ENCODE data around the gene TIPARP.
A peak's percentile ranks its signal among the peaks of the same experiment; 100 is the strongest.

Gene TIPARP

GRCh38 chr3:156680243-156680914 is 6.0 kb downstream of the TIPARP start:
- Histone ChIP-seq H3K23ac (ENCODE audit: low read depth, low read length, poor library complexity) (no peak overlapping the region), H4K91ac (ENCODE audit: low read depth, low read length, poor library complexity) (no peak overlapping the region), H3K36me3 (replicated peaks in 1 of 2; ENCODE audit: control insufficient read depth in 2 of 2, insufficient read depth in 2 of 2, low read length in 2 of 2) (peaks cover 12 to 45% of the 10 kb centered on the region in 2 donors), H3K18ac (ENCODE audit: low read length) (no peak overlapping the region), H3K4ac (ENCODE audit: low read length) (no peak overlapping the region), H3K27me3 (ENCODE audit: control insufficient read depth in 3 of 3, insufficient read depth in 3 of 3, low read depth in 1 of 3, low read length in 3 of 3) (no peaks in the 10 kb centered on the region), H2BK5ac (ENCODE audit: low read length) (no peak overlapping the region), H2BK12ac (ENCODE audit: low read length) (no peak overlapping the region), H3K4me3 (ENCODE audit: low read length in 2 of 2) (no peak overlapping the region), H2BK15ac (ENCODE audit: low read length) (no peak overlapping the region), H3K27ac (replicated peaks; ENCODE audit: low read length) (no peak overlapping the region), H3K4me2 (ENCODE audit: insufficient read depth, low read length, poor library complexity, severe bottlenecking) (no peak overlapping the region), H4K8ac (ENCODE audit: low read depth, low read length) (no peak overlapping the region), H3K79me1 (ENCODE audit: low read depth, low read length) (peaks cover 2% of the 10 kb centered on the region), H3K9me3 (replicated peaks in 1 of 2; ENCODE audit: control insufficient read depth in 2 of 2, insufficient read depth in 1 of 2, low read depth in 1 of 2, low read length in 2 of 2) (no peaks in the 10 kb centered on the region), H2BK120ac (ENCODE audit: low read depth, low read length) (no peak overlapping the region), H3K14ac (ENCODE audit: low read length) (no peak overlapping the region), H2AFZ (ENCODE audit: low read length) (no peak overlapping the region), H2AK5ac (ENCODE audit: low read depth, low read length) (no peak overlapping the region), H3K9ac (ENCODE audit: low read depth, low read length, poor library complexity) (no peak overlapping the region), H3K4me1 (ENCODE audit: control insufficient read depth in 2 of 2, insufficient read depth in 1 of 2, low read depth in 1 of 2, low read length in 2 of 2) (peaks cover 3 to 16% of the 10 kb centered on the region in 2 donors)
- no CpG with 5 or more reads among the region's 2 CpGs for WGBS, 2 donors (ENCODE audit: extremely low coverage in 2 of 2, insufficient read length in 2 of 2, insufficient replicate concordance in 1 of 2)
- no peak for DNase-seq (ENCODE audit: low spot score)

- Histone ChIP-seq H3K4me3 (ENCODE audit: low read length in 2 of 2) (no peak overlapping the region), H3K27ac (replicated peaks; ENCODE audit: low read length) (no peak overlapping the region), H2AFZ (ENCODE audit: low read length) (no peak overlapping the region), H3K14ac (ENCODE audit: low read length) (no peak overlapping the region), H3K36me3 (replicated peaks in 1 of 2; ENCODE audit: control insufficient read depth in 2 of 2, insufficient read depth in 2 of 2, low read length in 2 of 2) (peaks cover 12 to 45% of the 10 kb centered on the region in 2 donors), H3K4me2 (ENCODE audit: insufficient read depth, low read length, poor library complexity, severe bottlenecking) (no peak overlapping the region), H3K4ac (ENCODE audit: low read length) (no peak overlapping the region), H3K4me1 (ENCODE audit: control insufficient read depth in 2 of 2, insufficient read depth in 1 of 2, low read depth in 1 of 2, low read length in 2 of 2) (peaks cover 6 to 15% of the 10 kb centered on the region in 2 donors), H4K8ac (ENCODE audit: low read depth, low read length) (no peak overlapping the region), H2AK5ac (ENCODE audit: low read depth, low read length) (no peak overlapping the region), H3K27me3 (ENCODE audit: control insufficient read depth in 3 of 3, insufficient read depth in 3 of 3, low read depth in 1 of 3, low read length in 3 of 3) (no peaks in the 10 kb centered on the region), H2BK5ac (ENCODE audit: low read length) (no peak overlapping the region), H3K9ac (ENCODE audit: low read depth, low read length, poor library complexity) (no peak overlapping the region), H2BK15ac (ENCODE audit: low read length) (no peak overlapping the region), H4K91ac (ENCODE audit: low read depth, low read length, poor library complexity) (no peak overlapping the region), H3K9me3 (replicated peaks in 1 of 2; ENCODE audit: control insufficient read depth in 2 of 2, insufficient read depth in 1 of 2, low read depth in 1 of 2, low read length in 2 of 2) (no peaks in the 10 kb centered on the region), H3K18ac (ENCODE audit: low read length) (no peak overlapping the region), H3K23ac (ENCODE audit: low read depth, low read length, poor library complexity) (no peak overlapping the region), H3K79me1 (ENCODE audit: low read depth, low read length) (peaks cover 2% of the 10 kb centered on the region), H2BK120ac (ENCODE audit: low read depth, low read length) (no peak overlapping the region), H2BK12ac (ENCODE audit: low read length) (no peak overlapping the region)
- DNase-seq (ENCODE audit: low spot score) = peak; percentile 18
- no CpG with 5 or more reads among the region's 4 CpGs for WGBS, 2 donors (ENCODE audit: extremely low coverage in 2 of 2, insufficient read length in 2 of 2, insufficient replicate concordance in 1 of 2)
Measured at GRCh38 chr3:156681002-156681401, 6.6 kb downstream of the TIPARP start.

GRCh38 chr3:156682501-156682900 is 8.1 kb downstream of the TIPARP start:
- Histone ChIP-seq H3K36me3 (replicated peaks in 1 of 2; ENCODE audit: control insufficient read depth in 2 of 2, insufficient read depth in 2 of 2, low read length in 2 of 2) (peaks cover 12 to 43% of the 10 kb centered on the region in 2 donors), H3K9me3 (replicated peaks in 1 of 2; ENCODE audit: control insufficient read depth in 2 of 2, insufficient read depth in 1 of 2, low read depth in 1 of 2, low read length in 2 of 2) (no peaks in the 10 kb centered on the region), H4K8ac (ENCODE audit: low read depth, low read length) (no peak overlapping the region), H3K4me2 (ENCODE audit: insufficient read depth, low read length, poor library complexity, severe bottlenecking) (no peak overlapping the region), H3K4me3 (ENCODE audit: low read length in 2 of 2) (no peak overlapping the region), H3K23ac (ENCODE audit: low read depth, low read length, poor library complexity) (no peak overlapping the region), H2BK12ac (ENCODE audit: low read length) (no peak overlapping the region), H3K4me1 (ENCODE audit: control insufficient read depth in 2 of 2, insufficient read depth in 1 of 2, low read depth in 1 of 2, low read length in 2 of 2) (peaks cover 6 to 10% of the 10 kb centered on the region in 2 donors), H2BK5ac (ENCODE audit: low read length) (no peak overlapping the region), H3K14ac (ENCODE audit: low read length) (no peak overlapping the region), H3K27me3 (ENCODE audit: control insufficient read depth in 3 of 3, insufficient read depth in 3 of 3, low read depth in 1 of 3, low read length in 3 of 3) (no peaks in the 10 kb centered on the region), H2BK120ac (ENCODE audit: low read depth, low read length) (no peak overlapping the region), H3K4ac (ENCODE audit: low read length) (no peak overlapping the region), H4K91ac (ENCODE audit: low read depth, low read length, poor library complexity) (no peak overlapping the region), H2BK15ac (ENCODE audit: low read length) (no peak overlapping the region), H2AFZ (ENCODE audit: low read length) (no peak overlapping the region), H3K79me1 (ENCODE audit: low read depth, low read length) (peaks cover 1% of the 10 kb centered on the region), H2AK5ac (ENCODE audit: low read depth, low read length) (no peak overlapping the region), H3K9ac (ENCODE audit: low read depth, low read length, poor library complexity) (no peak overlapping the region), H3K27ac (replicated peaks; ENCODE audit: low read length) (no peak overlapping the region), H3K18ac (ENCODE audit: low read length) (no peak overlapping the region)
- WGBS, 2 donors (ENCODE audit: extremely low coverage in 2 of 2, insufficient read length in 2 of 2, insufficient replicate concordance in 1 of 2) = no CpG with 5 or more reads among the region's 1 CpG
- no peak for DNase-seq (ENCODE audit: low spot score)

GRCh38 chr3:156682963-156683362 is 8.6 kb downstream of the TIPARP start:
- Histone ChIP-seq H4K91ac (ENCODE audit: low read depth, low read length, poor library complexity) (no peak overlapping the region), H3K14ac (ENCODE audit: low read length) (no peak overlapping the region), H3K9me3 (replicated peaks in 1 of 2; ENCODE audit: control insufficient read depth in 2 of 2, insufficient read depth in 1 of 2, low read depth in 1 of 2, low read length in 2 of 2) (no peaks in the 10 kb centered on the region), H3K18ac (ENCODE audit: low read length) (no peak overlapping the region), H3K4me2 (ENCODE audit: insufficient read depth, low read length, poor library complexity, severe bottlenecking) (no peak overlapping the region), H3K4me1 (ENCODE audit: control insufficient read depth in 2 of 2, insufficient read depth in 1 of 2, low read depth in 1 of 2, low read length in 2 of 2) (peaks cover 6 to 10% of the 10 kb centered on the region in 2 donors), H3K4ac (ENCODE audit: low read length) (no peak overlapping the region), H2AK5ac (ENCODE audit: low read depth, low read length) (no peak overlapping the region), H2BK5ac (ENCODE audit: low read length) (no peak overlapping the region), H3K4me3 (ENCODE audit: low read length in 2 of 2) (no peak overlapping the region), H3K27ac (replicated peaks; ENCODE audit: low read length) (no peak overlapping the region), H3K9ac (ENCODE audit: low read depth, low read length, poor library complexity) (no peak overlapping the region), H2BK15ac (ENCODE audit: low read length) (no peak overlapping the region), H3K27me3 (ENCODE audit: control insufficient read depth in 3 of 3, insufficient read depth in 3 of 3, low read depth in 1 of 3, low read length in 3 of 3) (no peaks in the 10 kb centered on the region), H3K36me3 (replicated peaks in 1 of 2; ENCODE audit: control insufficient read depth in 2 of 2, insufficient read depth in 2 of 2, low read length in 2 of 2) (peaks cover 7 to 39% of the 10 kb centered on the region in 2 donors), H2AFZ (ENCODE audit: low read length) (no peak overlapping the region), H2BK12ac (ENCODE audit: low read length) (no peak overlapping the region), H4K8ac (ENCODE audit: low read depth, low read length) (no peak overlapping the region), H3K79me1 (ENCODE audit: low read depth, low read length) (no peaks in the 10 kb centered on the region), H3K23ac (ENCODE audit: low read depth, low read length, poor library complexity) (no peak overlapping the region), H2BK120ac (ENCODE audit: low read depth, low read length) (no peak overlapping the region)
- DNase-seq (ENCODE audit: low spot score) = no peak

Measured in neuronal stem cell (in vitro differentiated cells).